GM20431 (cell line): ENCODE measurements around the gene MRPS5.
"Not testable (repeated sequence)": the region's sequence is repeated elsewhere in the genome, so short reads cannot be mapped to it uniquely, and the experiment has no call there.

Experiments
- in situ Hi-C: fragments of 300-500 bp; cut with MseI, MboI; formaldehyde crosslinking; loops from one replicate; pipeline ENCODE4 v1.15.0; 2020; ENCODE audit warnings: low sequenced_read_pairs; ENCODE audit not compliant: unreplicated experiment

The MRPS5 gene

GRCh38 chr2:95098273-95098672 is 23.3 kb downstream of the MRPS5 start:
- in situ Hi-C loops, result not testable (repeated sequence)

- in situ Hi-C loops, result no loop called here
Observed at GRCh38 chr2:95091885-95092555, 29.6 kb downstream of the MRPS5 start.

- in situ Hi-C loops, result no loop called here
Observed at GRCh38 chr2:95087379-95087778, 34.2 kb downstream of the MRPS5 start.

- in situ Hi-C loops, result no loop called here
Observed at GRCh38 chr2:95086017-95086416, 35.6 kb downstream of the MRPS5 start.

- in situ Hi-C loops, result no loop called here
Observed at GRCh38 chr2:95082477-95082876, 39.1 kb downstream of the MRPS5 start.

- in situ Hi-C loops, result no loop called here
Observed at GRCh38 chr2:95079199-95079683, 42.4 kb downstream of the MRPS5 start.

GRCh38 chr2:95077861-95078603 is 43.6 kb downstream of the MRPS5 start:
- in situ Hi-C loops, result no loop called here

GRCh38 chr2:95077530-95077825 is 44.1 kb downstream of the MRPS5 start:
- in situ Hi-C loops, result no loop called here

- in situ Hi-C loops, result no loop called here
Observed at GRCh38 chr2:95076705-95077529, 44.7 kb downstream of the MRPS5 start.

- in situ Hi-C loops, result no loop called here
Observed at GRCh38 chr2:95075440-95076132, 46.0 kb downstream of the MRPS5 start.

GRCh38 chr2:95074663-95075439 is 46.8 kb downstream of the MRPS5 start:
- in situ Hi-C loops, result no loop called here

- in situ Hi-C loops, result no loop called here
Observed at GRCh38 chr2:95073856-95074662, 47.5 kb downstream of the MRPS5 start.

GRCh38 chr2:95072424-95072823 is 49.2 kb downstream of the MRPS5 start:
- in situ Hi-C loops, result no loop called here

GRCh38 chr2:95071856-95072255 is 49.8 kb downstream of the MRPS5 start:
- in situ Hi-C loops, result no loop called here

- in situ Hi-C loops, result no loop called here
Observed at GRCh38 chr2:95069465-95069864, 52.1 kb downstream of the MRPS5 start.

- in situ Hi-C loops, result no loop called here
Observed at GRCh38 chr2:95068256-95068655, 53.4 kb downstream of the MRPS5 start.

GRCh38 chr2:95063086-95063958 is 58.3 kb downstream of the MRPS5 start:
- in situ Hi-C loops, result no loop called here
